ENCODE results near the gene ANKS6.

DNA sequence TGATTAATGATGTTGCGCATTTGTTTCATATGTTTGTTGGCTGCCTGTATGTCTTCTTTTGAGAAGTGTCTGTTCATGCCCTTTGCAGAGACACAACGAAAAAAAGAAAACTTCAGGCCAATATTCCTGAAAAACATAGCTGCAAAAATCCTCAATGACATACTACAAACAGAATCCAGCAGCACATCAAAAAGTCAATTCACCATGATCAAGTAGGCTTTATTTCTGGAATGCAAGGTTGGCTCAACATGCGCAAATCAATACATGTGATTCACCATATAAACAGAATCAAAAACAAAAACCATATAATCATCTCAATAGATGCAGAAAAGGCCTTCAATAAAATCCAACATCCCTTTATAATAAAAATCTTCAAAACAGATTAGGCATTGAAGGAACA lies 1.9 kb upstream of the ANKS6 start:
- TF ChIP-seq, protein P1, sequence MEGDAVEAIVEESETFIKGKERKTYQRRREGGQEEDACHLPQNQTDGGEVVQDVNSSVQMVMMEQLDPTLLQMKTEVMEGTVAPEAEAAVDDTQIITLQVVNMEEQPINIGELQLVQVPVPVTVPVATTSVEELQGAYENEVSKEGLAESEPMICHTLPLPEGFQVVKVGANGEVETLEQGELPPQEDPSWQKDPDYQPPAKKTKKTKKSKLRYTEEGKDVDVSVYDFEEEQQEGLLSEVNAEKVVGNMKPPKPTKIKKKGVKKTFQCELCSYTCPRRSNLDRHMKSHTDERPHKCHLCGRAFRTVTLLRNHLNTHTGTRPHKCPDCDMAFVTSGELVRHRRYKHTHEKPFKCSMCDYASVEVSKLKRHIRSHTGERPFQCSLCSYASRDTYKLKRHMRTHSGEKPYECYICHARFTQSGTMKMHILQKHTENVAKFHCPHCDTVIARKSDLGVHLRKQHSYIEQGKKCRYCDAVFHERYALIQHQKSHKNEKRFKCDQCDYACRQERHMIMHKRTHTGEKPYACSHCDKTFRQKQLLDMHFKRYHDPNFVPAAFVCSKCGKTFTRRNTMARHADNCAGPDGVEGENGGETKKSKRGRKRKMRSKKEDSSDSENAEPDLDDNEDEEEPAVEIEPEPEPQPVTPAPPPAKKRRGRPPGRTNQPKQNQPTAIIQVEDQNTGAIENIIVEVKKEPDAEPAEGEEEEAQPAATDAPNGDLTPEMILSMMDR (IDR thresholded peaks at IDR 0.05; ENCODE audit: low read depth, low read length, poor library complexity, severe bottlenecking) = no peak
- TF ChIP-seq EZH2phosphoT487 (IDR thresholded peaks at IDR 0.05; ENCODE audit: borderline replicate concordance, low read length) = no peak
